HG02981 (cell line): ENCODE results near the gene HTR2C.
"Not testable (repeated sequence)": the region's sequence is repeated elsewhere in the genome, so short reads cannot be mapped to it uniquely, and the experiment has no call there.

ENCODE experiments used
- ATAC-seq: cut with Tn5 transposase; IDR thresholded peaks from one replicate; pipeline ENCODE4 v1.9.1; 2021; ENCODE audit warnings: mild to moderate bottlenecking, moderate library complexity; ENCODE audit not compliant: unreplicated experiment

The HTR2C gene

DNA sequence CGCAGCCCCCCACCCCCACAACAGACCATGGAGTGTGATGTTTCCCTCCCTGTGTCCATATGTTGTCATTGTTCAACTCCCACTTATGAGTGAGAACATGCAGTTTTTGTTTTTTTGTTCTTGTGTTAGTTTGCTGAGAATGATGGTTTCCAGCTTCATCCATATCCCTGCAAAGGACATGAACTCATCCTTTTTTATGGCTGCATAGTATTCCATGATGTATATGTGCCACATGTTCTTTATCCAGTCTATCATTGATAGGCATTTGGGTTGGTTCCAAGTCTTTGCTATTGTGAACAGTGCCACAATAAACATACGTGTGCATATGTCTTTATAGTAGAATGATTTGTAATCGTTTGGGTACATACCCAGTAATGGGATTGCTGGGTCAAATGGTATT lies 353.2 kb downstream of the HTR2C start:
- ATAC-seq: not testable (repeated sequence)

DNA sequence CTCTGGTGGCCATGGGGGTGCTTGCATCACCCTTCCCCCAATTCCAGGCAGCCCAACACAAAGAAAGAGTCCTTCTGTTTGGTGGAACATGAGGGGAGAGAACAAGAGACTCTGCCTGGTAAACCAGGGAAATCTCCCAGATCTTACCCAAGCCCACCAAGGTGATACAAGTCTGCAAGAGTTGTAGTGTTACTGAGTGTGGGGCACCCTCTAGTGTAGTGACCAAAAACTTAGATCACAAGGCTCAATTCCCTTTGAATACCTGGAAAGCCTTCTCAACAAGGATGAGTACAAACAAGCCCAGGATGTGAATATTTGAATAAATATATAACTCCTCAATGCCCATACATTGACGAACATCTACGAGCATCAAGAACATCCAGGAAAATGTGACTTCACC lies 368.8 kb downstream of the HTR2C start:
- ATAC-seq: no peak
